HEK293 (cell line): ENCODE measurements around the gene DCHS1.
A peak's percentile ranks its signal among the peaks of the same experiment; 100 is the strongest.

Experiments used
- CTCF ChIA-PET: fragments of 350-600 bp; formaldehyde crosslinking; extraction: SDS; loops from one replicate; lab custom pipeline; 2021; ENCODE audit warnings: antibody characterized with exemption; lab: Yijun Ruan, JAX
- POLR2A ChIA-PET: fragments of 300-600 bp; formaldehyde crosslinking; extraction: SDS; loops from one replicate; lab custom pipeline; 2020; ENCODE audit warnings: antibody characterized with exemption, inconsistent platforms; lab: Yijun Ruan, JAX
- H3K27ac ChIP-seq: fragments of 200-500 bp; sonication (Bioruptor generic); 2 replicates; pipeline ENCODE4 v1.5.1; 2014; ENCODE audit warnings: low read depth, low read length, control low read depth, inconsistent platforms; ENCODE audit errors: extremely low read depth
- H3K36me3 ChIP-seq, 2 experiments: fragments of 200-500 bp in 1 of 2; sonication (Bioruptor generic) in 1 of 2; 1 replicate in 1 of 2; 2 replicates in 1 of 2; pipeline ENCODE4 v1.5.1; 2014 to 2017; ENCODE audit warnings: inconsistent platforms in 2 of 2, low read length in 2 of 2; ENCODE audit not compliant: control insufficient read depth in 2 of 2, insufficient read depth in 1 of 2
- H3K4me1 ChIP-seq: fragments of 200-500 bp; sonication (Bioruptor generic); 2 replicates; pipeline ENCODE4 v1.5.1; 2014; ENCODE audit warnings: mild to moderate bottlenecking, low read length, inconsistent platforms; ENCODE audit not compliant: control insufficient read depth, insufficient read depth
- H3K4me3 ChIP-seq: 2 replicates; pipeline ENCODE4 v1.5.1; 2011; ENCODE audit warnings: low read depth, mild to moderate bottlenecking, control low read depth, low read length, moderate library complexity
- H3K9me3 ChIP-seq: fragments of 200-500 bp; sonication (Bioruptor generic); 2 replicates; pipeline ENCODE4 v1.5.1; 2014; ENCODE audit warnings: low read depth, low read length, inconsistent platforms; ENCODE audit not compliant: control insufficient read depth, insufficient read depth
- ATF2 ChIP-seq: fragments of 450-650 bp; formaldehyde crosslinking; IDR thresholded peaks from 2 replicates; pipeline ENCODE4 v1.5.1; 2016; ENCODE audit warnings: missing biosample characterization, missing genetic modification characterization, low read depth
- CTCF ChIP-seq: fragments of 450-650 bp; formaldehyde crosslinking; IDR thresholded peaks from 2 replicates; pipeline ENCODE4 v1.5.1; 2016; ENCODE audit warnings: missing biosample characterization, missing genetic modification characterization
- EGR2 ChIP-seq: fragments of 450-650 bp; formaldehyde crosslinking; IDR thresholded peaks from 2 replicates; pipeline ENCODE4 v1.5.1; 2016; ENCODE audit warnings: low read depth, missing biosample characterization, missing genetic modification characterization
- GFI1B ChIP-seq: fragments of 450-650 bp; formaldehyde crosslinking; IDR thresholded peaks from 2 replicates; pipeline ENCODE4 v1.5.1; 2016; ENCODE audit warnings: missing biosample characterization, missing genetic modification characterization
- GLIS2 ChIP-seq: fragments of 450-650 bp; formaldehyde crosslinking; IDR thresholded peaks from 2 replicates; pipeline ENCODE4 v1.5.1; 2016; ENCODE audit warnings: missing biosample characterization, missing genetic modification characterization
- INSM2 ChIP-seq: fragments of 450-650 bp; formaldehyde crosslinking; IDR thresholded peaks from 2 replicates; pipeline ENCODE4 v1.5.1; 2016; ENCODE audit warnings: missing biosample characterization, missing genetic modification characterization
- KLF7 ChIP-seq: fragments of 450-650 bp; formaldehyde crosslinking; IDR thresholded peaks from 2 replicates; pipeline ENCODE4 v1.5.1; 2016; ENCODE audit warnings: missing biosample characterization, missing genetic modification characterization, borderline replicate concordance
- OSR2 ChIP-seq: fragments of 450-650 bp; formaldehyde crosslinking; IDR thresholded peaks from 2 replicates; pipeline ENCODE4 v1.5.1; 2016; ENCODE audit warnings: missing biosample characterization, missing genetic modification characterization
- YY1 ChIP-seq: fragments of 450-650 bp; formaldehyde crosslinking; IDR thresholded peaks from 2 replicates; pipeline ENCODE4 v1.5.1; 2018; ENCODE audit warnings: missing biosample characterization, missing genetic modification characterization
- ZBTB26 ChIP-seq: fragments of 450-650 bp; formaldehyde crosslinking; optimal IDR thresholded peaks from 2 replicates; pipeline ENCODE3; 2016; ENCODE audit warnings: missing biosample characterization, mild to moderate bottlenecking, missing genetic modification characterization
- ZFHX2 ChIP-seq: fragments of 450-650 bp; formaldehyde crosslinking; conservative IDR thresholded peaks from 2 replicates; pipeline ENCODE4 v1.5.1; 2016; ENCODE audit warnings: missing biosample characterization, missing genetic modification characterization
- ZIC2 ChIP-seq: fragments of 450-650 bp; formaldehyde crosslinking; IDR thresholded peaks from 2 replicates; pipeline ENCODE4 v1.5.1; 2016; ENCODE audit warnings: missing biosample characterization, missing genetic modification characterization
- ZNF146 ChIP-seq: fragments of 450-650 bp; formaldehyde crosslinking; IDR thresholded peaks from 2 replicates; pipeline ENCODE4 v1.5.1; 2016; ENCODE audit warnings: missing biosample characterization, missing genetic modification characterization
- ZNF184 ChIP-seq: fragments of 450-650 bp; IDR thresholded peaks from 2 replicates; pipeline ENCODE4 v1.5.1; 2018; ENCODE audit warnings: missing biosample characterization, mild to moderate bottlenecking, missing genetic modification characterization
- ZNF221 ChIP-seq: fragments of 450-650 bp; formaldehyde crosslinking; IDR thresholded peaks from 2 replicates; pipeline ENCODE4 v1.5.1; 2017; ENCODE audit warnings: missing biosample characterization, missing genetic modification characterization, borderline replicate concordance
- ZNF558 ChIP-seq: fragments of 450-650 bp; formaldehyde crosslinking; IDR thresholded peaks from 2 replicates; pipeline ENCODE4 v1.5.1; 2016; ENCODE audit warnings: missing biosample characterization, missing genetic modification characterization
- ZNF76 ChIP-seq: fragments of 450-650 bp; formaldehyde crosslinking; IDR thresholded peaks from 2 replicates; pipeline ENCODE4; 2016; ENCODE audit warnings: low read depth, missing biosample characterization, missing genetic modification characterization, borderline replicate concordance
- TF ChIP-seq, protein P1 (sequence below): fragments of 450-650 bp; formaldehyde crosslinking; IDR thresholded peaks from 2 replicates; pipeline ENCODE4 v1.5.1; 2016; ENCODE audit warnings: missing biosample characterization, missing genetic modification characterization
- TF ChIP-seq, protein P2 (sequence below): sonication (generic); formaldehyde crosslinking; IDR thresholded peaks from 2 replicates; pipeline ENCODE4 v1.8.1; 2022; ENCODE audit warnings: mild to moderate bottlenecking, moderate library complexity, missing genetic modification reagents
- TF ChIP-seq, protein P3 (sequence below): fragments of 450-650 bp; formaldehyde crosslinking; IDR thresholded peaks from 2 replicates; pipeline ENCODE4 v1.5.1; 2016; ENCODE audit warnings: missing biosample characterization, missing genetic modification characterization

DCHS1 gene

GRCh38 chr11:6646576-6646917 is 9.1 kb downstream of the DCHS1 start (continued):
- TF ChIP-seq, protein P1, sequence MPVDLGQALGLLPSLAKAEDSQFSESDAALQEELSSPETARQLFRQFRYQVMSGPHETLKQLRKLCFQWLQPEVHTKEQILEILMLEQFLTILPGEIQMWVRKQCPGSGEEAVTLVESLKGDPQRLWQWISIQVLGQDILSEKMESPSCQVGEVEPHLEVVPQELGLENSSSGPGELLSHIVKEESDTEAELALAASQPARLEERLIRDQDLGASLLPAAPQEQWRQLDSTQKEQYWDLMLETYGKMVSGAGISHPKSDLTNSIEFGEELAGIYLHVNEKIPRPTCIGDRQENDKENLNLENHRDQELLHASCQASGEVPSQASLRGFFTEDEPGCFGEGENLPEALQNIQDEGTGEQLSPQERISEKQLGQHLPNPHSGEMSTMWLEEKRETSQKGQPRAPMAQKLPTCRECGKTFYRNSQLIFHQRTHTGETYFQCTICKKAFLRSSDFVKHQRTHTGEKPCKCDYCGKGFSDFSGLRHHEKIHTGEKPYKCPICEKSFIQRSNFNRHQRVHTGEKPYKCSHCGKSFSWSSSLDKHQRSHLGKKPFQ, result no peak
- no peak for TF ChIP-seq KLF7 (tag by site-specific recombination)

- Histone ChIP-seq H3K4me3 (no peak overlapping the region), H3K4me1 (no peaks in the 10 kb centered on the region), H3K27ac (no peak overlapping the region)
- POLR2A ChIA-PET, result no interaction called here
- TF ChIP-seq ZFHX2 (tag by site-specific recombination) (peak; percentile 61), EGR2 (peak; percentile 48; the same call in 1 of the 2 replicates), YY1 (tag by site-specific recombination) (no peak)
- TF ChIP-seq, all 188 proteins: peak for 2
- H3K36me3 ChIP-seq, result peaks cover 0 to under 1% of the 10 kb centered on the region in 2 experiments; a peak in 1 of 3 replicates
- H3K9me3 ChIP-seq, result no peaks in the 10 kb centered on the region
- CTCF ChIA-PET, result no interaction called here
These were observed 9.5 kb downstream of the DCHS1 start for GRCh38 chr11:6646071-6646470.

- ChIA-PET CTCF (no interaction called here), POLR2A (interaction anchor here (0.8 kb wide), 1 partner anchor 16 kb away, joined by 3 read pairs; no protein-coding TSS in a partner anchor)
- H3K9me3 ChIP-seq, result no peaks in the 10 kb centered on the region
- H3K27ac ChIP-seq, result no peak overlapping the region
- H3K4me1 ChIP-seq, result no peaks in the 10 kb centered on the region
- H3K36me3 ChIP-seq, result peaks cover 0 to 17% of the 10 kb centered on the region in 2 experiments; a peak in 1 of 3 replicates
- H3K4me3 ChIP-seq, result no peak overlapping the region
- no peak for TF ChIP-seq ZNF184 (tag by site-specific recombination)
- no peak for TF ChIP-seq ZIC2 (tag by site-specific recombination)
- TF ChIP-seq OSR2 (tag by site-specific recombination), result no peak
- TF ChIP-seq ZNF558, result no peak
- no peak for TF ChIP-seq ZBTB26
- TF ChIP-seq, protein P2, sequence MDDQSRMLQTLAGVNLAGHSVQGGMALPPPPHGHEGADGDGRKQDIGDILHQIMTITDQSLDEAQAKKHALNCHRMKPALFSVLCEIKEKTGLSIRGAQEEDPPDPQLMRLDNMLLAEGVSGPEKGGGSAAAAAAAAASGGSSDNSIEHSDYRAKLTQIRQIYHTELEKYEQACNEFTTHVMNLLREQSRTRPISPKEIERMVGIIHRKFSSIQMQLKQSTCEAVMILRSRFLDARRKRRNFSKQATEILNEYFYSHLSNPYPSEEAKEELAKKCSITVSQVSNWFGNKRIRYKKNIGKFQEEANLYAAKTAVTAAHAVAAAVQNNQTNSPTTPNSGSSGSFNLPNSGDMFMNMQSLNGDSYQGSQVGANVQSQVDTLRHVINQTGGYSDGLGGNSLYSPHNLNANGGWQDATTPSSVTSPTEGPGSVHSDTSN (CRISPR knock-in tag), result no peak
- TF ChIP-seq INSM2 (tag by site-specific recombination), result no peak
- TF ChIP-seq ZNF221 (tag by site-specific recombination), result no peak
- TF ChIP-seq ZNF76 (tag by site-specific recombination), result no peak
- no peak for TF ChIP-seq ZNF146 (tag by site-specific recombination)
- TF ChIP-seq CTCF (tag by site-specific recombination), result no peak
- no peak for TF ChIP-seq GLIS2 (tag by site-specific recombination)
- TF ChIP-seq ATF2, result no peak
- no peak for TF ChIP-seq GFI1B
- TF ChIP-seq, protein P3, sequence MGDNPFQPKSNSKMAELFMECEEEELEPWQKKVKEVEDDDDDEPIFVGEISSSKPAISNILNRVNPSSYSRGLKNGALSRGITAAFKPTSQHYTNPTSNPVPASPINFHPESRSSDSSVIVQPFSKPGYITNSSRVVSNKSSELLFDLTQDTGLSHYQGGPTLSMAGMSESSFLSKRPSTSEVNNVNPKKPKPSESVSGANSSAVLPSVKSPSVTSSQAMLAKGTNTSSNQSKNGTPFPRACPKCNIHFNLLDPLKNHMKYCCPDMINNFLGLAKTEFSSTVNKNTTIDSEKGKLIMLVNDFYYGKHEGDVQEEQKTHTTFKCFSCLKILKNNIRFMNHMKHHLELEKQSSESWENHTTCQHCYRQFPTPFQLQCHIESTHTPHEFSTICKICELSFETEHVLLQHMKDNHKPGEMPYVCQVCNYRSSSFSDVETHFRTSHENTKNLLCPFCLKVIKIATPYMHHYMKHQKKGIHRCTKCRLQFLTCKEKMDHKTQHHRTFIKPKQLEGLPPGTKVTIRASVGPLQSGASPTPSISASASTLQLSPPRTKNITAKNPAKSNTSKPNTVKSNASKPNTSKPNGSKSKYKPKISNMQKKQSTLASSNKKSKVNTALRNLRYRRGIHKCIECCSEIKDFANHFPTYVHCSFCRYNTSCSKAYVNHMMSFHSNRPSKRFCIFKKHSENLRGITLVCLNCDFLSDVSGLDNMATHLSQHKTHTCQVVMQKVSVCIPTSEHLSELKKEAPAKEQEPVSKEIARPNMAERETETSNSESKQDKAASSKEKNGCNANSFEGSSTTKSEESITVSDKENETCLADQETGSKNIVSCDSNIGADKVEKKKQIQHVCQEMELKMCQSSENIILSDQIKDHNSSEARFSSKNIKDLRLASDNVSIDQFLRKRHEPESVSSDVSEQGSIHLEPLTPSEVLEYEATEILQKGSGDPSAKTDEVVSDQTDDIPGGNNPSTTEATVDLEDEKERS, result no peak
These were observed 12.7 kb downstream of the DCHS1 start for GRCh38 chr11:6642957-6643356.
